Stomach (tissue), 9 donors: ENCODE data around the gene DEPDC4. TPM values are rescaled to one million over a fixed set of nuclear protein-coding genes. Genes with fewer than 3 reads are reported as not detected.

ENCODE experiments used
- DNase-seq, 2 donors: peaks; one replicate each; pipeline versions ENCODE4 v3.0.0 to v3.0.0-alpha.2; 2013 to 2019
- H3K27ac ChIP-seq, 5 donors: fragments of 200-600 bp in 4 of 5; sonication (generic) in 4 of 5; one replicate each; pipeline ENCODE4 v1.5.1; 2013 to 2019; ENCODE audit warnings: mild to moderate bottlenecking in 1 of 5, moderate library complexity in 1 of 5
- H3K27me3 ChIP-seq, 3 donors: fragments of 200-600 bp; sonication (generic); one replicate each; pipeline ENCODE4 v1.5.1; 2017 to 2019; ENCODE audit warnings: mixed run types in 1 of 3
- H3K36me3 ChIP-seq, 4 donors: fragments of 200-600 bp; sonication (generic); 1 replicate in 3 of 4; 2 replicates in 1 of 4; pipeline ENCODE4 v1.5.1; 2016 to 2019
- H3K4me1 ChIP-seq, 4 donors: fragments of 200-600 bp; sonication (generic); one replicate each; pipeline ENCODE4 v1.5.1; 2016 to 2019
- H3K4me3 ChIP-seq, 4 donors: fragments of 200-600 bp; sonication (generic) in 3 of 4; one replicate each; pipeline ENCODE4 v1.5.1; 2016 to 2019; ENCODE audit warnings: mild to moderate bottlenecking in 1 of 4
- H3K9me3 ChIP-seq, 4 donors: fragments of 200-600 bp; sonication (generic); one replicate each; pipeline ENCODE4 v1.5.1; 2016 to 2019
- EP300 ChIP-seq: sonication (generic); formaldehyde crosslinking; IDR thresholded peaks from one replicate; pipeline ENCODE4 v1.6.1; 2017; ENCODE audit warnings: antibody characterized with exemption
- POLR2A ChIP-seq, 4 donors: fragments of 450-650 bp; IDR thresholded peaks; one replicate each; pipeline ENCODE4 v1.6.1; 2016; ENCODE audit warnings: antibody characterized with exemption in 4 of 4, control low read depth in 2 of 4, mild to moderate bottlenecking in 1 of 4, moderate library complexity in 1 of 4
- POLR2AphosphoS5 ChIP-seq, 3 donors: sonication (generic); formaldehyde crosslinking; IDR thresholded peaks; one replicate each; pipeline ENCODE4 v1.6.1; 2016; ENCODE audit warnings: antibody characterized with exemption in 3 of 3
- WGBS, 5 donors: extraction: QIAGEN DNeasy Blood & Tissue Kit in 3 of 5; methylation state at CpG; one replicate each; pipeline versions ENCODE4 v1.1.5 to v1.1.7; 2013 to 2018; 5-methylcytosine and 5-hydroxymethylcytosine counted together
- intact Hi-C: fragments of 100-400 bp; cut with DNase I; formaldehyde crosslinking; loops from one replicate; pipeline ENCODE4 v1.15.1; 2023; ENCODE audit warnings: low total_unique reads
- polyA plus RNA-seq, 3 donors: library from polyadenylated mRNA; stranded (reverse); fragments of 200-250 nt; gene quantifications; one replicate each; pipeline ENCODE4 v1.2.3, GENCODE V29; 2013
- small RNA-seq, 4 donors: library from RNA; depleted of rRNA; stranded (forward); fragments of <200 nt; gene quantifications; one replicate each; pipeline ENCODE3, GENCODE V24; 2016
- total RNA-seq, 5 donors: library from RNA; depleted of rRNA; stranded (reverse); fragments of >200 nt; gene quantifications; one replicate each; pipeline versions ENCODE4 v1.1.0 to v1.2.3, GENCODE V29; 2014 to 2016
- TF ChIP-seq, protein P1 (sequence below), 7 experiments: fragments of 450-650 bp in 4 of 7; fragments of 200-600 bp in 3 of 7; sonication (generic) in 3 of 7; IDR thresholded peaks; one replicate each; pipeline ENCODE4 v1.5.1; 2016 to 2019; ENCODE audit warnings: antibody characterized with exemption in 7 of 7, control low read depth in 2 of 7, mild to moderate bottlenecking in 1 of 7
- donor health status: healthy with polysubstance abuse.
- donor health status: Bipolar disorder and iron deficiency.
- donor health status: healthy.

DEPDC4 gene
- total and polyA plus RNA-seq, 8 donors = 0.48 to 3.1 (median 0.55) TPM; not detected in 3

DNA sequence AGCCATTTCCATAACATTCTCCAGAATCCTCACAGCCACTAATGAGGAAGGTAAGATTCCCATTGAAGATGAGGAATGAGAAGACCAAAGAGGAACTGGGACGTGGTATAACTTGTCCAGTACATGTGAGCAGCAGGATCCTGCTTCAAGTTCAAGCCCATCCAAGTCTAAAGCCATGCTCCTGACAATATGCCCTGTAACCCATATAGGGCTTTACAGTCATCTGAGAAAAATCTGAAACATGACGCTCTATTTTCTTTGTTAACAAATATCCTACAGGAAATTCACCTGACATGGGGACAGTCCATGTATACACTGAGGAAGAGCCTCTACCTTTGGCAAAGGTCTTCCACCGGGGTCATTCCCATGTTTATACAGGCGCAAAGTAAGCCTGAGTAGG lies 69.4 kb downstream of the DEPDC4 start:
- H3K9me3 ChIP-seq = no peaks in the 10 kb centered on the region
- WGBS, 5 donors = 93 to 99% (median 95%) methylated on average over 4 of the region's 4 CpGs
- H3K36me3 ChIP-seq = peaks cover 0 to 12% (median 3%) of the 10 kb centered on the region in 4 donors
- peaks cover 15 to 30% (median 28%) of the 10 kb centered on the region in 4 donors for H3K4me1 ChIP-seq
- DNase-seq = no peak
- no peak for TF ChIP-seq EP300
- TF ChIP-seq, protein P1, sequence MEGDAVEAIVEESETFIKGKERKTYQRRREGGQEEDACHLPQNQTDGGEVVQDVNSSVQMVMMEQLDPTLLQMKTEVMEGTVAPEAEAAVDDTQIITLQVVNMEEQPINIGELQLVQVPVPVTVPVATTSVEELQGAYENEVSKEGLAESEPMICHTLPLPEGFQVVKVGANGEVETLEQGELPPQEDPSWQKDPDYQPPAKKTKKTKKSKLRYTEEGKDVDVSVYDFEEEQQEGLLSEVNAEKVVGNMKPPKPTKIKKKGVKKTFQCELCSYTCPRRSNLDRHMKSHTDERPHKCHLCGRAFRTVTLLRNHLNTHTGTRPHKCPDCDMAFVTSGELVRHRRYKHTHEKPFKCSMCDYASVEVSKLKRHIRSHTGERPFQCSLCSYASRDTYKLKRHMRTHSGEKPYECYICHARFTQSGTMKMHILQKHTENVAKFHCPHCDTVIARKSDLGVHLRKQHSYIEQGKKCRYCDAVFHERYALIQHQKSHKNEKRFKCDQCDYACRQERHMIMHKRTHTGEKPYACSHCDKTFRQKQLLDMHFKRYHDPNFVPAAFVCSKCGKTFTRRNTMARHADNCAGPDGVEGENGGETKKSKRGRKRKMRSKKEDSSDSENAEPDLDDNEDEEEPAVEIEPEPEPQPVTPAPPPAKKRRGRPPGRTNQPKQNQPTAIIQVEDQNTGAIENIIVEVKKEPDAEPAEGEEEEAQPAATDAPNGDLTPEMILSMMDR (IDR thresholded peaks at IDR 0.05) = no peak
- no peak for TF ChIP-seq POLR2A (IDR thresholded peaks at IDR 0.05)
- no peak for TF ChIP-seq POLR2AphosphoS5 (IDR thresholded peaks at IDR 0.05)
- H3K27me3 ChIP-seq = no peaks in the 10 kb centered on the region
- H3K4me3 ChIP-seq = no peak overlapping the region
- intact Hi-C loops = no loop called here
- no peak overlapping the region for H3K27ac ChIP-seq

DNA sequence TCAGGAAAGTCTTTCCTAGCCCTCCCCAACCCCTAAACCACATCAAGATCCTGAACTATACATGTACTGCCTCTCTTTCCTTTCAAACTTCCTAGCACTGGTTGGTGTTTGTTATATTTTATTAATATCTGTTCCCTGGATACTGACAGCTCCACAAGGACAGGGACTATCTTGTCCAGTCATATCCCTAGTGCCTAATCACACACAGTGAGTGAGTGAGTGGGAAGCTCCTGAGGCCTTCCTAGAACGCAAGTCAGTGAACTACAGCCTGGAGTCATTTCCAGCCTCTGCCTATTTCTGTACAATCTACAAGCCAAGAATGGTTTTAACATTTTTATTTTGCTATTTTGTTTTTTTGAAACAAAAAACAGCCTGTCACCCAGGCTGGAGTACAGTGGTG lies 73.8 kb downstream of the DEPDC4 start:
- 93 to 100% (median 98%) methylated on average over 1 of the region's 1 CpG for WGBS, 5 donors
- Histone ChIP-seq H3K27me3 (no peaks in the 10 kb centered on the region), H3K36me3 (peaks cover 0 to 18% (median 9%) of the 10 kb centered on the region in 4 donors), H3K27ac (no peak overlapping the region), H3K4me1 (no peaks in the 10 kb centered on the region), H3K9me3 (no peaks in the 10 kb centered on the region), H3K4me3 (no peak overlapping the region)
- DNase-seq = no peak
- no peak for TF ChIP-seq EP300
- TF ChIP-seq POLR2AphosphoS5 (IDR thresholded peaks at IDR 0.05) = no peak
- no peak for TF ChIP-seq POLR2A (IDR thresholded peaks at IDR 0.05)
- TF ChIP-seq, protein P1 (IDR thresholded peaks at IDR 0.05) = no peak
- intact Hi-C loops = no loop called here

Small RNAs within 50 kb of the gene (small RNA-seq; reads per million reads assigned to genes)
- 0 reads per million in 4 donors for gene RF00019

Other genes starting within 250 kb of the DEPDC4 start
- 10 to 100 TPM; 13.9 to 62.6 (median 35.3) TPM for gene BLTP3B, start 124.2 kb downstream of the DEPDC4 start, total RNA-seq
- 10 to 100 TPM in 1 of 3 donors, 1 to 10 TPM in 2; 4.7 to 10.3 (median 6.6) TPM for gene BLTP3B, start 124.2 kb downstream of the DEPDC4 start, polyA plus RNA-seq
- 10 to 100 TPM in 2 of 5 donors, 1 to 10 TPM in 2, under 1 TPM in 1; 0.58 to 40.7 (median 8.4) TPM for gene ACTR6, start 66.3 kb downstream of the DEPDC4 start, total RNA-seq
- gene ACTR6, start 66.3 kb downstream of the DEPDC4 start, polyA plus RNA-seq = 10 to 100 TPM; 12.1 to 17.1 (median 14.7) TPM
- gene SCYL2, start 98 bp upstream of the DEPDC4 start, total RNA-seq = 10 to 100 TPM; 22.3 to 97.3 (median 70.3) TPM
- 10 to 100 TPM in 2 of 3 donors, 1 to 10 TPM in 1; 9.1 to 17.4 (median 11.8) TPM for gene SCYL2, start 98 bp upstream of the DEPDC4 start, polyA plus RNA-seq
- gene SLC17A8, start 90.0 kb upstream of the DEPDC4 start, total RNA-seq = 10 to 100 TPM in 1 of 5 donors, 1 to 10 TPM in 1, under 1 TPM in 1, not detected in 2; 0.29 to 16.8 (median 1.7) TPM
- gene SLC17A8, start 90.0 kb upstream of the DEPDC4 start, polyA plus RNA-seq = not detected
- 1 to 10 TPM in 3 of 5 donors, not detected in 2; 2.9 to 6.7 (median 3.5) TPM for gene NR1H4, start 206.8 kb upstream of the DEPDC4 start, total RNA-seq
- under 1 TPM in 2 of 3 donors, not detected in 1; 0.46 to 1.00 TPM for gene NR1H4, start 206.8 kb upstream of the DEPDC4 start, polyA plus RNA-seq